HG02885 (cell line): ENCODE measurements around the gene CUEDC1.

ENCODE experiments used
- ATAC-seq: cut with Tn5 transposase; IDR thresholded peaks from one replicate; pipeline ENCODE4 v1.9.1; 2021; ENCODE audit warnings: mild to moderate bottlenecking; ENCODE audit not compliant: unreplicated experiment, poor library complexity

CUEDC1 gene

GRCh38 chr17:57885148-57885915 is 69.9 kb downstream of the CUEDC1 start:
- no peak for ATAC-seq

GRCh38 chr17:57881783-57882351 is 73.3 kb downstream of the CUEDC1 start:
- ATAC-seq = no peak

GRCh38 chr17:57881143-57881542 is 74.1 kb downstream of the CUEDC1 start:
- ATAC-seq = no peak

GRCh38 chr17:57880086-57880456 is 75.1 kb downstream of the CUEDC1 start:
- no peak for ATAC-seq

GRCh38 chr17:57879437-57880085 is 75.7 kb downstream of the CUEDC1 start:
- no peak for ATAC-seq

- ATAC-seq = no peak
Measured at GRCh38 chr17:57877803-57878377, 77.3 kb downstream of the CUEDC1 start.

GRCh38 chr17:57876866-57877237 is 78.4 kb downstream of the CUEDC1 start:
- no peak for ATAC-seq

GRCh38 chr17:57876023-57876865 is 79.0 kb downstream of the CUEDC1 start:
- no peak for ATAC-seq

GRCh38 chr17:57875290-57876022 is 79.8 kb downstream of the CUEDC1 start:
- no peak for ATAC-seq

GRCh38 chr17:57874434-57875289 is 80.5 kb downstream of the CUEDC1 start:
- no peak for ATAC-seq

- no peak for ATAC-seq
Measured at GRCh38 chr17:57874058-57874419, 81.2 kb downstream of the CUEDC1 start.

- no peak for ATAC-seq
Measured at GRCh38 chr17:57873261-57874057, 81.8 kb downstream of the CUEDC1 start.

- ATAC-seq = no peak
Measured at GRCh38 chr17:57872536-57872935, 82.7 kb downstream of the CUEDC1 start.

- ATAC-seq = no peak
Measured at GRCh38 chr17:57871863-57872262, 83.3 kb downstream of the CUEDC1 start.

- ATAC-seq = no peak
Measured at GRCh38 chr17:57871155-57871554, 84.1 kb downstream of the CUEDC1 start.

- no peak for ATAC-seq
Measured at GRCh38 chr17:57870283-57870635, 85.0 kb downstream of the CUEDC1 start.

GRCh38 chr17:57869617-57870282 is 85.5 kb downstream of the CUEDC1 start:
- no peak for ATAC-seq
